SK-N-SH treated with all-trans-retinoic acid at 6 μM for 48 hours (cell line): Measurements from ENCODE around the gene LARP4B.

Experiments
- ATAC-seq: fragments of 200-7000 bp; cut with Tn5 transposase; 3 replicates; pipeline ENCODE4 v1.9.1; 2020; ENCODE audit warnings: mild to moderate bottlenecking, moderate library complexity
- CREB5 ChIP-seq: fragments of 250-450 bp; sonication (Bioruptor Pico); IDR thresholded peaks from 2 replicates; pipeline ENCODE4 v1.5.1; 2020; ENCODE audit warnings: low read depth, mild to moderate bottlenecking, moderate library complexity
- CSDC2 ChIP-seq: fragments of 250-450 bp; sonication (Bioruptor Pico); IDR thresholded peaks from 2 replicates; pipeline ENCODE4 v1.5.0; 2020; ENCODE audit warnings: mild to moderate bottlenecking, moderate library complexity
- GLIS3 ChIP-seq: fragments of 250-450 bp; sonication (Bioruptor Pico); IDR thresholded peaks from 2 replicates; pipeline ENCODE4 v1.5.0; 2020; ENCODE audit warnings: mild to moderate bottlenecking, moderate library complexity
- ISL1 ChIP-seq: fragments of 250-450 bp; sonication (Bioruptor Pico); IDR thresholded peaks from 2 replicates; pipeline ENCODE4 v2.1.2; 2022; ENCODE audit warnings: mild to moderate bottlenecking, moderate library complexity
- OSR1 ChIP-seq: fragments of 250-450 bp; sonication (Bioruptor Pico); IDR thresholded peaks from 2 replicates; pipeline ENCODE4 v1.8.0; 2022; ENCODE audit warnings: moderate library complexity, mild to moderate bottlenecking, inconsistent platforms
- PPARA ChIP-seq: fragments of 250-450 bp; sonication (Bioruptor Pico); IDR thresholded peaks from 2 replicates; pipeline ENCODE4 v1.5.0; 2020; ENCODE audit warnings: mild to moderate bottlenecking, borderline replicate concordance
- SNAI2 ChIP-seq: fragments of 250-450 bp; sonication (Bioruptor Pico); IDR thresholded peaks from 2 replicates; pipeline ENCODE4 v1.5.0; 2020; ENCODE audit warnings: mild to moderate bottlenecking, moderate library complexity
- TCF4 ChIP-seq: fragments of 250-450 bp; sonication (Bioruptor Pico); IDR thresholded peaks from 2 replicates; pipeline ENCODE4 v1.8.0; 2021; ENCODE audit warnings: mild to moderate bottlenecking, moderate library complexity, borderline replicate concordance
- TOX ChIP-seq: fragments of 250-450 bp; sonication (Bioruptor Pico); IDR thresholded peaks from 2 replicates; pipeline ENCODE4 v1.8.0; 2021; ENCODE audit warnings: mild to moderate bottlenecking, moderate library complexity, borderline replicate concordance
- TSHZ2 ChIP-seq: fragments of 250-450 bp; sonication (Bioruptor Pico); IDR thresholded peaks from 2 replicates; pipeline ENCODE4 v1.5.0; 2020; ENCODE audit warnings: mild to moderate bottlenecking, moderate library complexity
- ZC3H10 ChIP-seq: fragments of 250-450 bp; sonication (Bioruptor Pico); IDR thresholded peaks from 2 replicates; pipeline ENCODE4 v1.5.1; 2021; ENCODE audit warnings: mild to moderate bottlenecking, moderate library complexity
- ZFP3 ChIP-seq: fragments of 250-450 bp; sonication (Bioruptor Pico); IDR thresholded peaks from 2 replicates; pipeline ENCODE4 v1.5.0; 2020; ENCODE audit warnings: mild to moderate bottlenecking, moderate library complexity
- ZFP30 ChIP-seq: fragments of 450-650 bp; formaldehyde crosslinking; IDR thresholded peaks from 2 replicates; pipeline ENCODE4 v1.5.0; 2022; ENCODE audit warnings: mild to moderate bottlenecking, moderate library complexity
- ZNF565 ChIP-seq: fragments of 450-650 bp; formaldehyde crosslinking; conservative IDR thresholded peaks from 2 replicates; pipeline ENCODE4 v1.5.0; 2020; ENCODE audit warnings: low read depth, mild to moderate bottlenecking, moderate library complexity
- ZNF70 ChIP-seq: fragments of 450-650 bp; formaldehyde crosslinking; IDR thresholded peaks from 2 replicates; pipeline ENCODE4 v1.5.0; 2020; ENCODE audit warnings: mild to moderate bottlenecking, moderate library complexity
- ZNF8 ChIP-seq: fragments of 450-650 bp; formaldehyde crosslinking; IDR thresholded peaks from 2 replicates; pipeline ENCODE4 v1.5.0; 2020; ENCODE audit warnings: mild to moderate bottlenecking, moderate library complexity
- TF ChIP-seq, protein P1 (sequence below): fragments of 250-450 bp; sonication (Bioruptor Pico); IDR thresholded peaks from 2 replicates; pipeline ENCODE4 v1.8.0; 2020; ENCODE audit warnings: mild to moderate bottlenecking, moderate library complexity, borderline replicate concordance
- TF ChIP-seq, protein P2 (sequence below): fragments of 250-450 bp; sonication (Bioruptor Pico); IDR thresholded peaks from 2 replicates; pipeline ENCODE4 v1.5.1; 2021; ENCODE audit warnings: mild to moderate bottlenecking, moderate library complexity

LARP4B gene

DNA sequence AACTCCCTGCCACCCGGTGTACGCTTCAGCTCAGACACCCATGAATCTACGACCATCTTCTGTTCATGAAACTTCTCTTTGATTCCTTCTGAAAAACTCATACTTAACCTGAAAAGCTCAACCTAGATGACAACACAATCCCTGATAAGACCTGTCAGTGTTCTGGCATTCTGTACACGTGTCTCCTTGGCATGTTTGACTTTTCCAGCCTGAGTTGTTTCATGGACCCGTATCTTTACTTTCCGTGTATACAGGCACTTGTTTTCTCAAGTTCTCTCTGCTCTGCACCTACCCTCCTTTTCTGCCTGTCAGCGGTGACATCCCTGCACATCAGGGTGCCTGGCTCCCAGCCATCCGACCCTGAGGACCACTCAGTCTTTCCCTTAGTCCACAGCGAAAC, 103.3 kb downstream of the LARP4B start (continued):
- TF ChIP-seq TSHZ2 (CRISPR knock-in tag), result no peak
- TF ChIP-seq ZFP30 (CRISPR knock-in tag), result no peak
- TF ChIP-seq GLIS3 (CRISPR knock-in tag), result no peak
- TF ChIP-seq ZNF565, result no peak

DNA sequence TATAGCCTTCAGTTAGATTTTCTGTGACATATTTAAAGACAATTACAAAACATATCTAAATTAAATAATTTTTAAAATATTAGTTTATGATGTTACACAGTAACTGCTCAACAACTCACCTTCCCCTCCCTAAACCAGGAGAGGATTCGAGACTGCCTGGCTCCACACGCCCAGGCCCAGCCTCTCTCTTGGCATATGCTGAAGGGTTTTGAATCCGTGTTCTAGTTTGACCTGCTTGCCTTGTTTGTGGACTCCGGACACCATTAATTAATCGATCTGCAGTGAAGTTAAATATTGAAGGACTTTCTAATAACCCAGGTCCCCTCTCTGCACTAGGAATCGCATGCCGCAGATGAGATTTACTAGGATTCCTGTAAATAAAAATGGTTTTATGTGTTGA, 106.6 kb downstream of the LARP4B start:
- ATAC-seq, result no peak
- TF ChIP-seq, protein P1, sequence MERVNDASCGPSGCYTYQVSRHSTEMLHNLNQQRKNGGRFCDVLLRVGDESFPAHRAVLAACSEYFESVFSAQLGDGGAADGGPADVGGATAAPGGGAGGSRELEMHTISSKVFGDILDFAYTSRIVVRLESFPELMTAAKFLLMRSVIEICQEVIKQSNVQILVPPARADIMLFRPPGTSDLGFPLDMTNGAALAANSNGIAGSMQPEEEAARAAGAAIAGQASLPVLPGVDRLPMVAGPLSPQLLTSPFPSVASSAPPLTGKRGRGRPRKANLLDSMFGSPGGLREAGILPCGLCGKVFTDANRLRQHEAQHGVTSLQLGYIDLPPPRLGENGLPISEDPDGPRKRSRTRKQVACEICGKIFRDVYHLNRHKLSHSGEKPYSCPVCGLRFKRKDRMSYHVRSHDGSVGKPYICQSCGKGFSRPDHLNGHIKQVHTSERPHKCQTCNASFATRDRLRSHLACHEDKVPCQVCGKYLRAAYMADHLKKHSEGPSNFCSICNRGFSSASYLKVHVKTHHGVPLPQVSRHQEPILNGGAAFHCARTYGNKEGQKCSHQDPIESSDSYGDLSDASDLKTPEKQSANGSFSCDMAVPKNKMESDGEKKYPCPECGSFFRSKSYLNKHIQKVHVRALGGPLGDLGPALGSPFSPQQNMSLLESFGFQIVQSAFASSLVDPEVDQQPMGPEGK, result no peak
- no peak for TF ChIP-seq SNAI2 (CRISPR knock-in tag)
- no peak for TF ChIP-seq ZFP30 (CRISPR knock-in tag)
- no peak for TF ChIP-seq CREB5 (CRISPR knock-in tag)
- TF ChIP-seq ZNF8 (CRISPR knock-in tag), result no peak
- TF ChIP-seq ZNF70, result no peak
- TF ChIP-seq, all 23 proteins: peak for 0

GRCh38 chr10:824497-824896, 107.0 kb downstream of the LARP4B start:
- no peak; the same call in 2 of the 3 replicates for ATAC-seq
- TF ChIP-seq GLIS3 (CRISPR knock-in tag) (no peak), TCF4 (no peak), OSR1 (CRISPR knock-in tag) (no peak), ZFP3 (CRISPR knock-in tag) (no peak), TOX (CRISPR knock-in tag) (no peak), ZNF70 (no peak), ISL1 (CRISPR knock-in tag) (no peak), ZNF8 (CRISPR knock-in tag) (no peak), CREB5 (CRISPR knock-in tag) (no peak), ZNF565 (no peak), SNAI2 (CRISPR knock-in tag) (no peak), CSDC2 (CRISPR knock-in tag) (no peak), PPARA (CRISPR knock-in tag) (no peak), ZC3H10 (CRISPR knock-in tag) (no peak)
- TF ChIP-seq, protein P1, result no peak
- TF ChIP-seq, protein P2, sequence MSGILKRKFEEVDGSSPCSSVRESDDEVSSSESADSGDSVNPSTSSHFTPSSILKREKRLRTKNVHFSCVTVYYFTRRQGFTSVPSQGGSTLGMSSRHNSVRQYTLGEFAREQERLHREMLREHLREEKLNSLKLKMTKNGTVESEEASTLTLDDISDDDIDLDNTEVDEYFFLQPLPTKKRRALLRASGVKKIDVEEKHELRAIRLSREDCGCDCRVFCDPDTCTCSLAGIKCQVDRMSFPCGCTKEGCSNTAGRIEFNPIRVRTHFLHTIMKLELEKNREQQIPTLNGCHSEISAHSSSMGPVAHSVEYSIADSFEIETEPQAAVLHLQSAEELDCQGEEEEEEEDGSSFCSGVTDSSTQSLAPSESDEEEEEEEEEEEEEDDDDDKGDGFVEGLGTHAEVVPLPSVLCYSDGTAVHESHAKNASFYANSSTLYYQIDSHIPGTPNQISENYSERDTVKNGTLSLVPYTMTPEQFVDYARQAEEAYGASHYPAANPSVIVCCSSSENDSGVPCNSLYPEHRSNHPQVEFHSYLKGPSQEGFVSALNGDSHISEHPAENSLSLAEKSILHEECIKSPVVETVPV (CRISPR knock-in tag), result no peak
